OCI-LY7 (cell line): Measurements from ENCODE around the gene RIN1.

Experiments
- CTCF ChIP-seq: fragments of 200-600 bp; sonication (generic); conservative IDR thresholded peaks from 2 replicates; pipeline ENCODE4 v1.5.1; 2014; ENCODE audit warnings: mild to moderate bottlenecking, antibody characterized with exemption, low read length, moderate library complexity, mixed read lengths
- EZH2phosphoT487 ChIP-seq: fragments of 200-600 bp; sonication (generic); IDR thresholded peaks from 2 replicates; pipeline ENCODE4 v1.6.1; 2018; ENCODE audit warnings: low read depth, borderline replicate concordance, mild to moderate bottlenecking, mixed run types, antibody characterized with exemption, low read length, moderate library complexity, mixed read lengths

DNA sequence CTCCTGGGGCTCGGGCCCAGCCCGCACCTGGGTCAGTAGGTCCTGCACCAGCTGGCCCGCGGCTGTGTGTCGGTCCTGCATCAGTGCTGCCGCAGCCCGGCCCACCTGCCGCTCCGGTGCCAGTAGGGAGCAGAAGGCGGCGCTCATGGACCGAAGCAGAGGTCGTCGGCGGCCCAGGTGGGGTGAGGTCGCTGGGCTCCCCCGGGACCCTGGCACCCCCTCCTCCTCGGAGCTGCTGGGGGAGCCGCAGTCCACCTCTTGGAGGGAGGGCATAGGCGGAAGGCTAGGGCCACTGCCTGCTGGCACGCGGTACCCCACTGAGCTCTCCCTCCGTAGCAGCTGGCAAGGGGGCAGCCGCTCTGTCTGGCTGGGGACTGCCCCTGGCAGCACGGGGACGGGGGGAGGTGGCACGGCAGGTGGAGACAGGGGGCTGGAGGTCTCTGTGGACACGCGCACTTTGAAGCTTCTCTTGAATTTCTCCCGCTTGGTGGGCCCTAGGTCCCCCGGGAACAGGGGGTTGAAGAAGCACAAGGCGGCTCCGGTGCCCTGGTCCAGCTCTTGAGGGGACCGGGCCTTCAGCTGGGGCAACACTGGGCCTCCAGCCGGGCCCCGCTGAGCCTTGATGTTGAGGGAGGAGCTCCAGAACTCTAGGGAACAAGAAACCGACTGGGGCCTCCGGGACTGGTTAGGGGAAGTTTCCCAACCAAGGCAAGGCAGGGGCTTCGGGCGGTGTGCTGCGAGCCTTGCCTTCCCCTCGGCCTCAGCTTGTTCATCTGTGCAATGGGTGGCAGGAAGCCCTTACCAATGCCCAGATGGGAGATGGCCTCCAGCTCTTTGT, 1.4 kb downstream of the RIN1 start:
- TF ChIP-seq CTCF = no peak
- no peak for TF ChIP-seq EZH2phosphoT487
